ENCODE data around the gene EFL1. TPM values are rescaled to one million over a fixed set of nuclear protein-coding genes. Genes with fewer than 3 reads are reported as not detected.

The EFL1 gene
- total RNA-seq, 1 experiment from 2014 or later = 29.1 TPM

DNA sequence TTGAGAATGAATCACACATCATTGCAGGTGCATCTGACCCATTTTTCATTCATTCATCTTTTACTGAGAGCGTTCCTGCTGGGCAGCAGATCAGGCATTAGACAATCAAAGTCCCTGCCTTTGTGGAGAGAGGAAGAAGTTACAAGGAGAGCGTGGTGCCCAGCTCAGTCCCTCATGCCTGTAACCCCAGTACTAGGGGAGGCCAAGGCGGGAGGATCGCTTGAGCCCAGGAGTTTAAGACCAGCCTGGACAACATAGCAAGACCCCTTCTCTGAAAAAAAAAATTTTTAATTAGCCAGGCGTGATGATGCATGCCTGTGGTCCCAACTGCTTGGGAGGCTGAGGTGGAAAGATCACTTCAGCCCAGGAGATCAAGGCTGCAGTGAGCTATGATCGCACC, 181.8 kb downstream of the EFL1 start:
- H3K4me1 Mint-ChIP-seq (ENCODE audit: low read depth, unreplicated experiment) = no peaks in the 10 kb centered on the region
- no peaks in the 10 kb centered on the region for H3K9me3 Mint-ChIP-seq (ENCODE audit: low read depth, unreplicated experiment)
- DNase-seq = no peak
- no peak for TF ChIP-seq CTCF (IDR thresholded peaks at IDR 0.05; ENCODE audit: unreplicated experiment)
- CTCF ChIA-PET = no interaction called here
- H3K27ac Mint-ChIP-seq (ENCODE audit: unreplicated experiment) = no peak overlapping the region
- intact Hi-C loops (cut with micrococcal nuclease; ENCODE audit: unreplicated experiment) = no loop called here
- BruUV-seq (replicated peaks) = no TSS peak
- no peak overlapping the region for H3K4me3 Mint-ChIP-seq (ENCODE audit: low read depth, unreplicated experiment)
- no peaks in the 10 kb centered on the region for H3K36me3 Mint-ChIP-seq (ENCODE audit: insufficient read depth, unreplicated experiment)
- peaks cover 85% of the 10 kb centered on the region for H3K27me3 Mint-ChIP-seq (ENCODE audit: unreplicated experiment)

Other genes with a start within 250 kb of the EFL1 start
- gene MEX3B, start 216.7 kb downstream of the EFL1 start, total RNA-seq (2022) = 1.7 and 2.0 TPM in 2 replicates
- 1.9 and 5.3 TPM in 2 replicates for gene SAXO2, start 84 bp upstream of the EFL1 start, total RNA-seq (2022)
- gene GOLGA6L10, start 86.7 kb upstream of the EFL1 start, total RNA-seq (2022) = 0.88 and 1.4 TPM in 2 replicates
- 5.8 and 6.9 TPM in 2 replicates for gene GOLGA6L9, start 167.1 kb upstream of the EFL1 start, total RNA-seq (2022)